Activated T-helper 1 cell treated with anti-CD3 and anti-CD28 coated beads, Interleukin-12 subunit alpha, Interleukin-12 subunit beta, Interleukin-2, Interleukin-4 antibody, amounts not matched to agents 30 ng/mL and 10 ng/mL and 1 ng/mL, durations not matched to agents 14 hours and 24 hours and 36 hours (primary cell): ENCODE measurements around the gene THBS4. TPM values are rescaled to one million over a fixed set of nuclear protein-coding genes. Genes with fewer than 3 reads are reported as not detected.
"Not testable (repeated sequence)": the region's sequence is repeated elsewhere in the genome, so short reads cannot be mapped to it uniquely, and the experiment has no call there.

Source experiments
- DNase-seq: peaks from one replicate; pipeline ENCODE4 v3.0.0; 2021; ENCODE audit warnings: low spot score
- H3K27ac Mint-ChIP-seq: one replicate; pipeline ENCODE4 v1.8.0; 2021; ENCODE audit warnings: mild to moderate bottlenecking, mixed read lengths
- H3K27me3 Mint-ChIP-seq: one replicate; pipeline ENCODE4 v1.8.0; 2022; ENCODE audit warnings: mild to moderate bottlenecking, moderate library complexity, mixed read lengths; ENCODE audit not compliant: insufficient read depth
- H3K36me3 Mint-ChIP-seq: one replicate; pipeline ENCODE4 v1.8.0; 2021; ENCODE audit warnings: low read depth, mixed read lengths
- H3K4me1 Mint-ChIP-seq: one replicate; pipeline ENCODE4 v1.8.0; 2021; ENCODE audit warnings: low read depth, mixed read lengths
- H3K4me3 Mint-ChIP-seq: one replicate; pipeline ENCODE4 v1.8.0; 2021; ENCODE audit warnings: mild to moderate bottlenecking, moderate library complexity, mixed read lengths
- H3K9me3 Mint-ChIP-seq: one replicate; pipeline ENCODE4 v1.8.0; 2021; ENCODE audit warnings: mixed read lengths
- intact Hi-C: fragments of 100-400 bp; cut with micrococcal nuclease; formaldehyde crosslinking; loops from one replicate; pipeline ENCODE4 v1.15.1; 2024
- total RNA-seq: library from RNA; stranded (reverse); gene quantifications from 2 replicates; pipeline ENCODE4 v1.2.3, GENCODE V29; 2022

The THBS4 gene
- total RNA-seq, 1 donor from 2014 or later = 2.0 TPM

DNA sequence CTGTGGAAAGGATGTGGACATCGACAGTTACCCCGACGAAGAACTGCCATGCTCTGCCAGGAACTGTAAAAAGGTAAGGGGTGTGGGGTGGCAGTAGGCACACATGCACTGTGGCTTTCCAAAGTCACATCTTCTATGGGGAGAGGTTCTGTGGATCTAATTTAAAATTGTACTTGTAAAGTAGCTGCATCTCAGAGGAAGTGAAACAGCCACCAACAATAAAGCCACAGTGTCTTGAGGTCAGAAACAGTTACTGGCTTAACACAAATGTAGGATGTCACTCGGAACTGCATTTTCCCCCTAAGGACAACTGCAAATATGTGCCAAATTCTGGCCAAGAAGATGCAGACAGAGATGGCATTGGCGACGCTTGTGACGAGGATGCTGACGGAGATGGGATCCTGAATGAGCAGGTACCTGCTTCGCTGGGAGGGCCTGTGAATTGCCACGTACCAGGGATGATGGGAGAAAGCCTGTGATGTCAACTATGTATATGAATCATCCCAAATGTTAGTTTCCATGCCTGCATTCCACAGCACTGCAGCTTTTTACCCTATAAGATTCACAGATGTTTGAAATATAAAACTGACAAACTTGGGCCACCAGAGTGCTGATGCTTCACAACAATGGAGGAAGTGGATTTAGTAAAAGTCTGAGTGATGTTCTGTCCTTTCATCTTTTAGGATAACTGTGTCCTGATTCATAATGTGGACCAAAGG, 35.3 kb downstream of the THBS4 start:
- Mint-ChIP-seq H3K9me3 (no peaks in the 10 kb centered on the region), H3K4me3 (no peak overlapping the region), H3K36me3 (no peaks in the 10 kb centered on the region), H3K4me1 (peaks cover 16% of the 10 kb centered on the region), H3K27ac (peak overlapping the region; percentile 47), H3K27me3 (no peaks in the 10 kb centered on the region)
- intact Hi-C loops = no loop called here
- DNase-seq = no peak

DNA sequence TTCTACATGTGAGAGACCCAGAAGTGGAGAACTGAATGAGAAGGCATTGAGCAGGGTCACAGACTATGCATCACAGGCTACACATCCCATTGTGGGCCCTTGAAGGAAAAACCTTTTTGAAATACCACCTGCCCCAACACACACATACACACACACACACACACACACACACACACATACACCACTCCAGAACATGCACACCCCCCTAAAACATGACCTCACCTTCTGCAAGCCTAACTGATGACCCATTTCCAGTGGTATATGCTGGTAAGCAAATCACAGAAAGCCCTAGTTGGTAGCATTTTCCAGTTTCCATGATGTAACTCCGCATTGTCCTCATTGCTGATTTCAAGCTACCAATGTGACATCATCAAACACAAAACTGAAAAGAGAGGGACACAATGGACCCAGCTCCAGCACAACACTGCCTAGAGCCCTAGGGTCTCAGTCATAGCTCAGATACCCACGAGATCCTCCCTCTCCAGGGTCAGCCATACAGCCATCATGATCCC, 36.4 kb downstream of the THBS4 start:
- Mint-ChIP-seq H3K4me1 (peaks cover 16% of the 10 kb centered on the region), H3K27me3 (no peaks in the 10 kb centered on the region), H3K4me3 (no peak overlapping the region), H3K9me3 (no peaks in the 10 kb centered on the region), H3K36me3 (no peaks in the 10 kb centered on the region), H3K27ac (no peak overlapping the region)
- no peak for DNase-seq
- intact Hi-C loops = no loop called here

DNA sequence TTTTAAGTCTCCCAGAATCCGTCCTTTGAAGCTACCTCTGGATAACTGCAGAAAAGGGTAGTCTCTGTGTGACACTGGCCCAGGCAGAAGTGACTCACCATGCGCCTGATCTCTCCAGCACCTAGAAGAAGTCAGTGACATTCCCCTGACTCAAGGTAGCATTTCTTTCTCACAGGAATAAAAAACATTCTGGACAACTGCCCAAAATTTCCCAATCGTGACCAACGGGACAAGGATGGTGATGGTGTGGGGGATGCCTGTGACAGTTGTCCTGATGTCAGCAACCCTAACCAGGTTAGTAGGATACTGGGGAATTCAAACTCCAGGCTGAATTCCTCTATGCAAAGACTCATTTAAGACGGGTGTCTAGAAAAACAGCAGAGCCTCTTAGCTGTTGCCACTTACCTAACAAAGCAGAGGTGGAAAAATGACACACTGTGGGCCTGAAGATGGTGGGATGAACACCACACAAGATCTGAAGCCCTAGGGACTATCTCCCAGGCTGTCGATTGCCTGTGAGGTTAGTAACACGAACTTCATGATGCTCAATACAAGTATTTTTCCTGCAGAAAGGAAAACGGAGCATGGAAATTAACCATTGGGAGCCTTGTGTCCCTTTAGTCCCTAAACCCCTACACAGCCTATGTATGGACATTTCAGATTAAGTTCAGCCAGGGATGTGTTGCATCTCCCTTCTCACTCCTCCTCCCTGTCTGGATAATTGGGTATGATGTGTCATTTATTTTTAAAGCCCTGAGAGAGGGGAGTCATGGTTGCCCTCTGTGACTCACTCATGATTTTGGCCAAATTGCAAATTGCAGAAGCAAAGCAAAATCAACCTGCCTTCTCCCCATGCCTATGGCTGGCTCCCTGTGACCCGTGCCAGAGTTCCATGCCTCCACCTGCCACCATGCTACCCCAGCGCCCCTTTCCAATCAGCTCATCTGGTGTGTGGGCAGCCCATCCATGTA, 37.2 kb downstream of the THBS4 start:
- Mint-ChIP-seq H3K27ac (no peak overlapping the region), H3K4me1 (peaks cover 16% of the 10 kb centered on the region), H3K27me3 (no peaks in the 10 kb centered on the region), H3K36me3 (no peaks in the 10 kb centered on the region), H3K4me3 (no peak overlapping the region), H3K9me3 (no peaks in the 10 kb centered on the region)
- DNase-seq = no peak
- intact Hi-C loops = no loop called here

DNA sequence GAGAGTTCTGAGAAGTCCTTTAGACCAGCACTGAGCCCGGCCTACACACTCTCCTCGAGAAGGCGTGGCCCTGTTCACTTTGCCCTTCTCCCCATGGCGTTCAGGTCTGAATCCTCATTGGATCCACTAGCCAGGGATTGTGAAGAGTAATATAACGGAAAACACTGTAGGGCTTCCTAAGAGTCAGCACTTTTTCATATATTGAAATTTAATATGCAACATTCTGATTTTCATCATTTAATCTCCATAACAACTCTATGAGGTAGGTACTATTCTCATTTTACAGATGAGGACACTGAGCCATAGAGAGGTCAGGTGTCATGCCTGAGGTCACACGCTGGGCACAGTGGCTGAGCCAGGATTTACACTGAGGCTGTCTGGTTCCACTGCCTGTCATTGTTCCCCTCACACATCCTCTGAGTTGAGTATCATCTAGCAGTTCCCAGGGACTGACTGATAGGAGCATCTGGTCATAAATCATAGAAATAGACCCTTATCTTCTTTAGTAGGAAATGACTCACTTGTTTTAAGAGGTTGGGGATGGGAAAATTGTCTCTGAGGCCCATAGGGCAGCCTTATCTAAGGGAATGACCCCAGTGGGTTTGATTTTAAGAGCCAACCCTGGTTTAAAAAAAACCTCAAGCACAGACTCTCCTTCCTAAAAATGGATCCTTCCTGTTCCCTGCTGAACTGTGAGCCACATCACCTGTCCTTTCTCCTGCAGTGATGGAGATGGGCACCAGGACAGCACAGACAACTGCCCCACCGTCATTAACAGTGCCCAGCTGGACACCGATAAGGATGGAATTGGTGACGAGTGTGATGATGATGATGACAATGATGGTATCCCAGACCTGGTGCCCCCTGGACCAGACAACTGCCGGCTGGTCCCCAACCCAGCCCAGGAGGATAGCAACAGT, 41.2 kb downstream of the THBS4 start:
- Mint-ChIP-seq H3K4me3 (no peak overlapping the region), H3K4me1 (no peaks in the 10 kb centered on the region), H3K27ac (no peak overlapping the region), H3K27me3 (no peaks in the 10 kb centered on the region), H3K9me3 (no peaks in the 10 kb centered on the region), H3K36me3 (no peaks in the 10 kb centered on the region)
- intact Hi-C loops = no loop called here
- DNase-seq = no peak

DNA sequence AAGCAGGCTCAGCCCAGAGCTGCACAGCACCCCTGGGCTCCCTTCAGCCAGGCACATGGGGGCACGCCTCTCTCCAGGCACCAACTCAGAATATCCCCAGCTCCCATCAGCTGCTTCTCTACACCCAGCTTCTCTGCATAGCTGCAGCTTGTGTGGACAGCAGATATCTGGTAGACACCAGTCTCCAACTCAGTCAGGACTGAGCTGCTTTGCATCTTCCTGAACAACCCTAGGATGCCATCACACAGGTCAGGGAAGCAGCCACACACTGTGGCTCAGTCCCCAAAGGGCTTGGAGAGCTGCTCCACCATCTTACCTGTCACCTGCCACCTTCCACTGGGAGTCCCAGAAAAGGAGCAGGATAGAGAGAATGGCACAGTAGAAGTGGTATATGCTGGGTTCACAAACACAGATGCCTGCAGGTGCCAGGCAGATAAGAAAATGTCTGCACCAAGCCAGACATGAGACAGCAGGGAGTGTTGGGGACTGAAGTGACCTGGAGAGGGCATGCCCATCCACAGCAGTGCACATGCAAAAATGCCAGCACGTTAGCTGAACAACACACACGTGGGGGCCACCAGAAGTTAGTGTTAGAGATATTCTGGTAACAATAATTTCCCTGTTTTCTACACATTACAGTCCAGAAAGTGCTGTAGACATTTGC, 42.0 kb downstream of the THBS4 start:
- intact Hi-C loops = no loop called here
- Mint-ChIP-seq H3K27ac (no peak overlapping the region), H3K36me3 (no peaks in the 10 kb centered on the region)

DNA sequence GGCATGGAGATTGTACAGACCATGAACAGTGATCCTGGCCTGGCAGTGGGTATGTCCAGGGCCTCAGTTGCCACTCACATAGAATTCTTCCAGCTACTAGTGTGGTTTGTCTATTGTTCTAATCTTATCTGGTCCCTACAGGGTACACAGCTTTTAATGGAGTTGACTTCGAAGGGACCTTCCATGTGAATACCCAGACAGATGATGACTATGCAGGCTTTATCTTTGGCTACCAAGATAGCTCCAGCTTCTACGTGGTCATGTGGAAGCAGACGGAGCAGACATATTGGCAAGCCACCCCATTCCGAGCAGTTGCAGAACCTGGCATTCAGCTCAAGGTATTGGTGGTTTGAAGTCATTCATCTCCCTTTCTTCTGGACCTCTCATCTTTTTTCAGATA, 43.8 kb downstream of the THBS4 start:
- intact Hi-C loops = no loop called here

More for the DNA sequence above, 42.0 kb downstream of the THBS4 start:
- peaks cover 5% of the 10 kb centered on the region for H3K4me1 Mint-ChIP-seq
- DNase-seq = no peak
- H3K9me3 Mint-ChIP-seq = no peaks in the 10 kb centered on the region
- H3K27me3 Mint-ChIP-seq = no peaks in the 10 kb centered on the region
- H3K4me3 Mint-ChIP-seq = no peak overlapping the region

DNA sequence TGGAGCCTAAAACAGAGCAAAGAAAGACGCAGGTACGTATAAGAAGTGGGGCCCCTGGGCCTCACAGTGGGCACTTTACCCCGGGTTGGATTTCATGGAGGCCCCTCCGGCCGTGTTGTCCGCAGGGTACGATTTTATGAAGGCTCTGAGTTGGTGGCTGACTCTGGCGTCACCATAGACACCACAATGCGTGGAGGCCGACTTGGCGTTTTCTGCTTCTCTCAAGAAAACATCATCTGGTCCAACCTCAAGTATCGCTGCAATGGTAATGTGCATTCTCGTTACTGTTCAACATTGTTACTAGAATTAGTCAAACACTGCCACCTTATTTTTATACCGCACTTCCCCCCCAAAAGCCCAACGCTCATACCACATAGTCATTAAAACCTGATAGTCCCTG, 47.1 kb downstream of the THBS4 start:
- no peak for DNase-seq

More for the DNA sequence above, 43.8 kb downstream of the THBS4 start:
- Mint-ChIP-seq H3K4me1 (peaks cover 19% of the 10 kb centered on the region), H3K27me3 (no peaks in the 10 kb centered on the region), H3K27ac (no peak overlapping the region), H3K4me3 (no peak overlapping the region), H3K36me3 (no peaks in the 10 kb centered on the region), H3K9me3 (no peaks in the 10 kb centered on the region)
- no peak for DNase-seq

DNA sequence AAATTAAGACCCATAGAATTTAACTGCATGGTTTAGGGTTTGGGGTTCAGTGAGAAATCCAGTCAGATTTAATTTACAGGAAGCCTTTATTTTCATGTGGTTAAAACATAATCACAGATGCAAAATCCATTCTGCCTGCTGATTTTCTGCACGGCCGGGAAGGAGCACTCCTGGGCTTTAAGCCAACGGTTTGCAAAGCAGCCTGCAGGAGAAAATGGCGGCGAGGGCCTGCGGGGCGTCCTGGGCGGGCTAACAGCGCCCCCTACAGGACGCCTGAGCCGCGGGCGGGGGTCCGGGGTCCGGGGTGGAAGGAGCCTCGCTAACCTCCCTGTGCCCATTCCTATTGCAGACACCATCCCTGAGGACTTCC, 47.6 kb downstream of the THBS4 start:
- Mint-ChIP-seq H3K27me3 (peaks cover 4% of the 10 kb centered on the region), H3K9me3 (no peaks in the 10 kb centered on the region), H3K27ac (no peak overlapping the region), H3K4me1 (peaks cover 19% of the 10 kb centered on the region), H3K4me3 (peak overlapping the region; percentile 83), H3K36me3 (no peaks in the 10 kb centered on the region)
- peak; percentile 48 for DNase-seq
- intact Hi-C loops = loop anchor here (1.0 to 5.0 kb wide), 9 partner anchors 92 to 1055 kb away; no protein-coding TSS in a partner anchor

More for the DNA sequence above, 47.1 kb downstream of the THBS4 start:
- Mint-ChIP-seq H3K36me3 (no peaks in the 10 kb centered on the region), H3K9me3 (no peaks in the 10 kb centered on the region), H3K4me1 (peaks cover 19% of the 10 kb centered on the region), H3K27me3 (peaks cover 4% of the 10 kb centered on the region), H3K27ac (no peak overlapping the region), H3K4me3 (peak overlapping the region; percentile 83)
- intact Hi-C loops = loop anchor here (5.0 kb wide), 1 partner anchor 1055 kb away; no protein-coding TSS in a partner anchor

DNA sequence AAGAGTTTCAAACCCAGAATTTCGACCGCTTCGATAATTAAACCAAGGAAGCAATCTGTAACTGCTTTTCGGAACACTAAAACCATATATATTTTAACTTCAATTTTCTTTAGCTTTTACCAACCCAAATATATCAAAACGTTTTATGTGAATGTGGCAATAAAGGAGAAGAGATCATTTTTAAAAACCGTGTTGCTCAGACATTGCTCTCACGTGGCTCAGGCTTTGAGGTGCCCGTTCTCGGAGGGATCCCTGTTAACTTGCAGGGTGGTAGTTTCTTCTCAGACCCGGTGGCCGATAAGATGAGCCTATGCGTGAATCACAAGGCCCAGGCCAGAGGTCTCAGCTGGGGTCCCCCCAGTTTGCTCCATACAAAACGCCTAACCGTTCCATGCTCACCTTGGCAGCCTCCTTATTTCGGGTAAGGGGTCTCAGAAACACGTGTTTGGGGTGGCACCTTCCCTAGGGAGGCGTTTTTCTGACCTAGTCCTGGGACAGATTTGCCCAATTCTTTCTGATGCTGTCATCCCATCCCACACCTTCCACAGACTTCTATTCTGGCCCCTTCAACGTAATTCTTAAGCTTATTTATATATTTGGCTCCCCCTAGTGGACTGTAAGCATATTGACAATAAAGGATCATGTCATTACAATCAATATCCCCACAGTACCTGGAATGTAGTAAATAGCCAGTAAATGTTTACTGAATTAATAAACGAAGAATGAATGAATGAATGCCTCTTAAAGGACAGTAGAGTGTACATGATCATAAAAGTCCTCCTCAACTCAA, 48.1 kb downstream of the THBS4 start:
- H3K4me3 Mint-ChIP-seq = peak overlapping the region; percentile 83
- H3K9me3 Mint-ChIP-seq = no peaks in the 10 kb centered on the region
- no peak for DNase-seq
- intact Hi-C loops = loop anchor here (1.0 to 5.0 kb wide), 9 partner anchors 93 to 1056 kb away; no protein-coding TSS in a partner anchor
- no peaks in the 10 kb centered on the region for H3K36me3 Mint-ChIP-seq
- H3K4me1 Mint-ChIP-seq = peaks cover 19% of the 10 kb centered on the region
- peaks cover 4% of the 10 kb centered on the region for H3K27me3 Mint-ChIP-seq
- peak overlapping the region; percentile 93 for H3K27ac Mint-ChIP-seq

DNA sequence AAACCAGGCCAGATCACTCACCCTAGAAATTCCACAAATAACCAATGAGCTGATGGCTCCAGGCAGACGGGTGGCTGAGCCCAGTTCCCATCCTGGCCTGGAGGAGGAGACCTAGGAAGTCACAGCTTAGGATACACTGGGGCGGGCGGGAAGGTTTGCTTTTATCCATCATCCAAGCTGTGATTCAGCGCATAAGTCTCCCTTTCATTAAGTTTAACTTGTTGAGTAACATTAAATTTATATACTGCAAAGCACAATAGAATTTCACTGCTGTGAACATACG, 55.7 kb downstream of the THBS4 start:
- Mint-ChIP-seq H3K4me3 (no peak overlapping the region), H3K27ac (no peak overlapping the region), H3K4me1 (peaks cover 15% of the 10 kb centered on the region), H3K9me3 (no peaks in the 10 kb centered on the region), H3K27me3 (peaks cover 3% of the 10 kb centered on the region), H3K36me3 (no peaks in the 10 kb centered on the region)
- DNase-seq = no peak
- intact Hi-C loops = loop anchor here (1.0 to 5.0 kb wide), 6 partner anchors 101 to 581 kb away; partner anchors contain the start of gene ZFYVE16

DNA sequence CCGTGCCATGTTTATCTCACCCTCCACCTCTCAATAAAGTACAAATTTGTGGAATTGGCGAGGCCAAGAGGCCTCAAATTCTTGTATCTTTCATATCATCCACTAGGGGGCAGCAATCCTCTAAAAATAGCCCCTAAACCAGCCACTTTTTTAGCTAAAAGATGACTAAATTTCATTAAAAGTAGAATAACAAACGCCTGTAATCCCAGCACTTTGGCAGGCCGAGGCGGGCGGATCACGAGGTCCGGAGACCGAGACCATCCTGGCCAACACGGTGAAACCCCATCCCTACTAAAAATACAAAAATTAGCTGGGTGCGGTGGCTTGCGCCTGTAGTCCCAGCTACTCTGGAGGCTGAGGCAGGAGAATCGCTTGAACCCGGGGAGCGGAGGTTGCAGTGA, 56.6 kb downstream of the THBS4 start:
- H3K36me3 Mint-ChIP-seq, H3K27me3 Mint-ChIP-seq, H3K27ac Mint-ChIP-seq, H3K4me3 Mint-ChIP-seq, H3K9me3 Mint-ChIP-seq: not testable (repeated sequence)
- DNase-seq = peak; percentile 12
- peaks cover 15% of the 10 kb centered on the region for H3K4me1 Mint-ChIP-seq
- intact Hi-C loops = loop anchor here (1.0 to 5.0 kb wide), 7 partner anchors 35 to 581 kb away; partner anchors contain the start of gene ZFYVE16
